Right cardiac atrium (tissue), 5 donors: ENCODE data around the gene LMAN1L. TPM values are rescaled to one million over a fixed set of nuclear protein-coding genes. Genes with fewer than 3 reads are reported as not detected.

Experiments
- ATAC-seq, 2 donors: fragments of 200-7000 bp; cut with Tn5 transposase; one replicate each; pipeline versions ENCODE4 v1.8.0 to v1.9.1; 2020; ENCODE audit warnings: moderate library complexity in 2 of 2, mild to moderate bottlenecking in 1 of 2
- DNase-seq, 3 donors: peaks; one replicate each; pipeline ENCODE4 v3.0.0-alpha.2; 2020
- H3K27ac ChIP-seq: one replicate; pipeline ENCODE4 v1.5.1; 2013; ENCODE audit warnings: mild to moderate bottlenecking, low read length, control low read depth, moderate library complexity
- H3K27me3 ChIP-seq: one replicate; pipeline ENCODE4 v1.6.1; 2013; ENCODE audit not compliant: control insufficient read depth, insufficient read depth
- H3K4me1 ChIP-seq: one replicate; pipeline ENCODE4 v1.6.1; 2013; ENCODE audit warnings: low read length; ENCODE audit not compliant: control insufficient read depth, insufficient read depth
- H3K4me3 ChIP-seq: one replicate; pipeline ENCODE4 v1.5.1; 2013; ENCODE audit warnings: low read length, control low read depth
- H3K9me3 ChIP-seq: one replicate; pipeline ENCODE4 v1.6.1; 2013; ENCODE audit warnings: low read length; ENCODE audit not compliant: control insufficient read depth
- WGBS: extraction: QIAGEN DNeasy Blood & Tissue Kit; methylation state at CpG from one replicate; pipeline ENCODE4 v1.1.7; 2013; 5-methylcytosine and 5-hydroxymethylcytosine counted together
- intact Hi-C, 4 donors: fragments of 100-400 bp; cut with DNase I; formaldehyde crosslinking; loops; one replicate each; pipeline versions ENCODE4 v1.11.0 to v1.14.0; 2022 to 2023
- polyA plus RNA-seq: library from polyadenylated mRNA; stranded (reverse); fragments of 200-250 nt; gene quantifications from one replicate; pipeline ENCODE4 v1.2.3, GENCODE V29; 2013
- total RNA-seq, 4 donors: library from RNA; stranded (reverse); fragmentation: NEBNext Ultra II Directional; extraction: Animal tissue kit (Norgen Biotek cat#: 25700); gene quantifications; one replicate each; pipeline ENCODE4 v1.2.1, GENCODE V29; 2021
- donor health status: healthy with polysubstance abuse.
- donor health status: DM: no; HTN: yes; CAD: no.
- donor health status: DM: no; HTN: no; CAD: no.
- donor health status: DM: no; HTN: yes; CAD: no; lungs with severe emphysema.
- donor health status: DM: yes; HTN: yes; CAD: no.

The LMAN1L gene
- total and polyA plus RNA-seq, 5 donors = 66.2 to 216 (median 111) TPM

DNA sequence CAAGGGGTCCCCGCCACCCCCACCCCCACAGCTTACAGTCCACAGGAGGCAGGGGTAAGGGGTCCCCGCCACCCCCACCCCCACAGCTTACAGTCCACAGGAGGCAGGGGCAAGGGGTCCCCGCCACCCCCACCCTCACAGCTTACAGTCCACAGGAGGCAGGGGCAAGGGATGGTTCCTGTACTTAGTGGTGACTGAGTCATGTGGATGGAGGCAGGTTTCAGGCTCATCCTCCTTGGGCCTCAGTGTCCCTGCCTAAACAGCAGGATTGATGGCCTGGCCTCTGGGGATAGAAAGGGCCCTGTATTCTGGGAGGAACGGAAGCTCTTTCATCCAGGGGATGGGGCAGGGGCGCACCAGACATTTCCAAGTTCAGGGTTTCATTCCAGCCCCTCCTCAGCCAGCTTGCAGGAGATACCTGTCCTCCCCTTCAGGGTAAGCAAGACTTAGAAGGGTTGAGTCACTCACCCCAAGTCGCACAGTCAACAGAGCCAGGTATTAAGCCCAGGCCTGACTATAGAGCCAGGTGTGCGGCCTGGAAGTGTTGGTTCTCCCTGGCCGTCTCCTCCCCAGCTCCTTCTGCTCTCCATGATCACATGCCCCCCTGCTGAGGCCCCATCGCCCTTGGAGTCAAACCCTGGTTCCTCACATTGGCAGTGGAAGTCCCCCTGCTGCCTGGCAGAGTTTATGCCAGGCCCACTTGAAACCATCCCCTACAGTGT, 18.2 kb upstream of the LMAN1L start:
- Histone ChIP-seq H3K4me1 (peaks cover 19% of the 10 kb centered on the region), H3K27me3 (no peaks in the 10 kb centered on the region), H3K27ac (no peak overlapping the region), H3K9me3 (no peaks in the 10 kb centered on the region), H3K4me3 (no peak overlapping the region)
- intact Hi-C loops = no loop called here
- ATAC-seq = no peak
- DNase-seq = no peak
- 86% methylated on average over 7 of the region's 9 CpGs for WGBS

DNA sequence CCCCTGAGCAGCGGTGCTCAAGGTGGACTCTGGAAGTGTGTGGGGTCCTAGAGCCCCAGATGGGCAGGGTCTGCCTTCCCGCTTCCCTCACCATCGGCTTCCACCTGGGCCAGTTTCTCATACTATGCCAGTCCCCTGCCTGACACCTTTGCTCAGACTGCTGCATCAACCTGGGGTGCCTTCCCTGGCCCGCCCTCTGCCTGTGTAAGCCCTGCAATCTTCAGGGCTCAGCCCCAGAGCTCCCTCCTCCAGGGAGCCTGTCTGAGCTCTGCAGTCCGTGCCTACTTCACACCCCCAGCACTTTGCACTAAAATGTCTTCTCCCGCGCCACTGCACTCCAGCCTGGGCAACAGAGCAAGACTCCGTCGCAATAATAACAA, 17.7 kb upstream of the LMAN1L start:
- no peaks in the 10 kb centered on the region for H3K9me3 ChIP-seq
- DNase-seq (no peak), ATAC-seq (no peak)
- no peaks in the 10 kb centered on the region for H3K27me3 ChIP-seq
- H3K27ac ChIP-seq = no peak overlapping the region
- intact Hi-C loops = no loop called here
- no peak overlapping the region for H3K4me3 ChIP-seq
- 87% methylated on average over 9 of the region's 9 CpGs for WGBS
- peaks cover 16% of the 10 kb centered on the region for H3K4me1 ChIP-seq

DNA sequence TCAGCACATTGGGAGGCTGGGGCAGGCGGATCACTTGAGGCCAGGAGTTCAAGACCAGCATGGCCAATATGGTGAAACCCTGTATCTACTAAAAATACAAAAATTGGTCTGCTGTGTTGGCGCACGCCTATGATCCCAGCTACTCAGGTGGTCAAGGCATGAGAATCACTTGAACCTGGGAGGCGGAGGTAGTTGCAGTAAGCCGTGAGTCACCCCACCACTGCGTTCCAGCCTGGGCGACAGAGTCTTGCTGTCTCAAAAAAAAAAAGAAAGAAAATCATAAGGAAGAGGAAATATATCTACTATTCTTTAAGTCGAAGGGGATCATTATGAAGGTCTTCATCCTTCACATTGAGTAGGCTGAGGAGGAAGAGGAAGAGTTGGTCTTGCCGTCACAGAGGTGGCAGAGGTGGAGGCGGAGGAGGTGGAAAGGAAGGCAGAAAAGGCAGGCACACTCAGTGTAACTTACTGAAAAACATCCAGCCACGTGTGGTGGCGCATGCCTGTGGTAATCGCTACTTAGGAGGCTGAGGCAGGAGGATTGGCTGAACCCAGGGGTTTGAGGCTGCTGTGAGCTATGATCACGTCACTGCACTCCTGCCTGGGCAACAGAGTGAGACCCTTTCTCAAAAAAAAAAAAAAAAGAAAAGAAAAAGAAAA, 16.5 kb upstream of the LMAN1L start:
- H3K9me3 ChIP-seq = no peaks in the 10 kb centered on the region
- no peak overlapping the region for H3K4me3 ChIP-seq
- no peaks in the 10 kb centered on the region for H3K27me3 ChIP-seq
- WGBS = 93% methylated on average over 14 of the region's 14 CpGs
- no peak for ATAC-seq
- peaks cover 10% of the 10 kb centered on the region for H3K4me1 ChIP-seq
- intact Hi-C loops = no loop called here
- H3K27ac ChIP-seq = no peak overlapping the region
- DNase-seq = no peak

DNA sequence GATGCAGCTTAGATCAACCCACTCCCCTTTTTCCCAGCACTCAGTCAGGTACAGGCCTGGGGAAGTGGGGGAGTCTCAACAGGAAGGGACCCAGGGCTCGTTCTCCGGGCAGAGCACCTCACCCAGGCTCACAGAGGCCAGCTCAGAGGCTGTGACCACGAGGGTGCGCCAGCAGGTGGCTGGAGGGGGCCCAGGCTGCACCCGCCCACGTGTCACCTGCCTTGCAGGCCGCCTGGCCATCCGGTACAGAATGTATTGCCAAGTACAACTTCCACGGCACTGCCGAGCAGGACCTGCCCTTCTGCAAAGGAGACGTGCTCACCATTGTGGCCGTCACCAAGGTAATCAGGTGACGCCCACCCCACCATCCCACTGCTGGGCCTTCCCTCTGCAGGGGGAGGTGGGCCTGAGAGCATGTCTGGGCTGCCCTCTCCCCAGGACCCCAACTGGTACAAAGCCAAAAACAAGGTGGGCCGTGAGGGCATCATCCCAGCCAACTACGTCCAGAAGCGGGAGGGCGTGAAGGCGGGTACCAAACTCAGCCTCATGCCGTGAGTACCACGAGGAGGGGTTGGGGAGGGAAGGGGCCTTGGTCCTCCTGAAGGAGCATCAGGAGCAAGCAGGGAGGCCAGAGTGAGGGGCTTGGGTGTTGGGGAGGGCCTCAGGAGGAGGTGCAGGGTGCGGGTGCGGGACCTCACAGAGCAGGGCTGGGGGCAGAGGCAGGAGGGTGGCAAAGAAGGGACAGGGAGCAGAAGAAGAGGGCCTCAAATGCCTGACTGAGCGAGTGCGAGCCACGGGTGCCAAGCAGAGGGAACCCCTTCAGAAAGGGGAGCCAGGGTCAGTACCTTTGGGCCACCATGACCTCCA, 14.0 kb upstream of the LMAN1L start:
- ATAC-seq (peak; percentile 21 to 47), DNase-seq (peak in 2 of 3 donors; percentile 76 to 79)
- intact Hi-C loops = no loop called here
- Histone ChIP-seq H3K9me3 (no peaks in the 10 kb centered on the region), H3K27ac (no peak overlapping the region), H3K4me1 (no peaks in the 10 kb centered on the region), H3K4me3 (no peak overlapping the region), H3K27me3 (no peaks in the 10 kb centered on the region)
- 69% methylated on average over 25 of the region's 25 CpGs for WGBS

DNA sequence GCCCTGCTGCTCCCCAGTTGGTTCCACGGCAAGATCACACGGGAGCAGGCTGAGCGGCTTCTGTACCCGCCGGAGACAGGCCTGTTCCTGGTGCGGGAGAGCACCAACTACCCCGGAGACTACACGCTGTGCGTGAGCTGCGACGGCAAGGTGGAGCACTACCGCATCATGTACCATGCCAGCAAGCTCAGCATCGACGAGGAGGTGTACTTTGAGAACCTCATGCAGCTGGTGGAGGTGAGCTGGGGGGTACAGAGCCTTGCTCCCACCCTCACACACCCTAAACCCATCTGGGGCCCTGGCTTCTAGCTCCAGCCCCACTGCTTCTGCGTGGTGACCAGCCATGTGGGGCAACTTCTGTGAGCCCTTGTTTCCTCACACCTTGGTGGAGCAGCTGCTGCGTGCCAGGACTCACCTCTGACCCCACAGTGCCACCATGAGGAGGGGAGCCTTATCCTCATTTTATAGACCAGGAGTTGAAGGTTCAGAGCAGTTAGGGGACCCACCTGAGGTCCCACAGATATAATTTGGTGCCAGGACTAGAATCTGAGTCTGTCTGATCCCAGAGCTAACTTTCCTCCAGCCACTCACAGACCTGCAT, 13.3 kb upstream of the LMAN1L start:
- Histone ChIP-seq H3K9me3 (no peaks in the 10 kb centered on the region), H3K4me1 (no peaks in the 10 kb centered on the region), H3K27ac (no peak overlapping the region), H3K27me3 (no peaks in the 10 kb centered on the region), H3K4me3 (no peak overlapping the region)
- ATAC-seq (no peak), DNase-seq (no peak)
- intact Hi-C loops = no loop called here
- WGBS = 84% methylated on average over 16 of the region's 16 CpGs

DNA sequence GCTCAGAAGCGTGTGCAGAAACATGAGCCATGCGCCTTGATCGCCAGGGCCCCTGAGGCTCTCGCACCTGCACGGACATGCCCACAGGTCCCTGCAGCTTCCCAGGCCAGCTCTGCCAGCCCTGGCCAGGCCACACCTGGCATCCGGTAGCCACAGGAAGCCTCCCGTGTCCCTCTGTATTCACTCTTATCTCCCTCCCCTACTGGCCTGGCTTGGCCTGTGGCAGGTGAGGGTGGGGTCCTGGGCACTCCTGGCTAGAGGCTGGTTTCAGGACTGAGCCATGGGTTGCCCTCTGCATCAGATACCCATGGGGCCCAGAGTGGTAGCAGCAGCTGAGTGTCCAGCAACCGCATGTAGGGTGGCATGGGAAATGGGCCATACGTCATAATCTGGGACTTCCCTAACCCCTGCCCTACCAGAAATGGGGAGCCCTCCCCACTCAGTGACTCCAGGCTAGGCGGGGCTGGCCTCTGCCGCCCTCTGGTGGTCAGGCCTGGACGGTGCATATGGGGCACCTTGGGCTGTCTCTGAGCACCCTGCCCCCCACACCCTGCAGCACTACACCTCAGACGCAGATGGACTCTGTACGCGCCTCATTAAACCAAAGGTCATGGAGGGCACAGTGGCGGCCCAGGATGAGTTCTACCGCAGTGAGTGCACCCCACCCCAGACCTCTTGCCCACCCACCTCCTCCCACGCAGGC, 12.6 kb upstream of the LMAN1L start:
- Histone ChIP-seq H3K27me3 (no peaks in the 10 kb centered on the region), H3K4me3 (no peak overlapping the region), H3K27ac (no peak overlapping the region), H3K9me3 (no peaks in the 10 kb centered on the region), H3K4me1 (no peaks in the 10 kb centered on the region)
- intact Hi-C loops = no loop called here
- WGBS = 54% methylated on average over 18 of the region's 18 CpGs
- peak; percentile 66 to 92 (median 89) for DNase-seq
- peak; percentile 84 to 85 for ATAC-seq

DNA sequence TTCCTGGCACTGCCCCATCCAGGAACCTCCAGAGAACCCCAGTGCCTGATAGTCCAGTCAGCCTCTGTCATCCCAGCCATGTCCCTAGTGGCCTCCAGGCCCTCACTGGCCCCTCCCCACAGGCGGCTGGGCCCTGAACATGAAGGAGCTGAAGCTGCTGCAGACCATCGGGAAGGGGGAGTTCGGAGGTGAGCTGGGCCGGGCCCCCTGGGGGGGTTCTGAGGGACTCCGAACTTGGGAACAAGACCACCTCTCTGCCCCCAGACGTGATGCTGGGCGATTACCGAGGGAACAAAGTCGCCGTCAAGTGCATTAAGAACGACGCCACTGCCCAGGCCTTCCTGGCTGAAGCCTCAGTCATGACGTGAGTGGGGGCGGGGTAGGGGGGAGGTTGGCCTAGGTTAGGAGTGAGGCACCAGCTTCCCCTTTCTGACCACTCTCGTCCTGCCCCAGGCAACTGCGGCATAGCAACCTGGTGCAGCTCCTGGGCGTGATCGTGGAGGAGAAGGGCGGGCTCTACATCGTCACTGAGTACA, 12.0 kb upstream of the LMAN1L start:
- ATAC-seq (peak; percentile 1 to 6), DNase-seq (peak in 2 of 3 donors; percentile 61 to 63)
- Histone ChIP-seq H3K9me3 (no peaks in the 10 kb centered on the region), H3K4me3 (no peak overlapping the region), H3K4me1 (no peaks in the 10 kb centered on the region), H3K27ac (no peak overlapping the region), H3K27me3 (no peaks in the 10 kb centered on the region)
- 83% methylated on average over 20 of the region's 20 CpGs for WGBS
- intact Hi-C loops = no loop called here

DNA sequence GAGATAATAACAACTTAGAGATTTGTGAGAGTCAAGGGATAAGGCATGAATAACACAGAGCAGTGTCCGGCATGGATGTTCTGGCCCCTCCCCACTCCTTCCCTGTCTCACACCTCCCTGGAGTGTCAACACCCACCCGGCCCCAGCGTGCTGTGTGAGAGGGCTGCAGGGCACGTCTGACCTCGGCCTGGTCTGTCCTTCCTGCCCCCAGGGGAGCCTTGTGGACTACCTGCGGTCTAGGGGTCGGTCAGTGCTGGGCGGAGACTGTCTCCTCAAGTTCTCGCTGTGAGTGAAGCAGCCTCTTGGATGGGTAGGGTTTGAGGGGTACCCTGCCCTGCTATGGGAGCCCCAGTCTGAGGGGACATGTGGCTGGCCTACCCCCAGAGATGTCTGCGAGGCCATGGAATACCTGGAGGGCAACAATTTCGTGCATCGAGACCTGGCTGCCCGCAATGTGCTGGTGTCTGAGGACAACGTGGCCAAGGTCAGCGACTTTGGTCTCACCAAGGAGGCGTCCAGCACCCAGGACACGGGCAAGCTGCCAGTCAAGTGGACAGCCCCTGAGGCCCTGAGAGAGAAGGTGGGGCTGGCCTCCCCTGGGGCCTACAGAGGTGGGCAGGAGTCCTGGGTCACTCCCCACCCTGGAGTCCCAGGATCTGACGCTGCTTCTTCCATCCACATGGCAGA, 11.2 kb upstream of the LMAN1L start:
- no peak for ATAC-seq
- H3K27ac ChIP-seq = no peak overlapping the region
- no peaks in the 10 kb centered on the region for H3K27me3 ChIP-seq
- WGBS = 78% methylated on average over 18 of the region's 18 CpGs
- peak in 1 of 3 donors; percentile 67 for DNase-seq
- no peaks in the 10 kb centered on the region for H3K4me1 ChIP-seq
- no peaks in the 10 kb centered on the region for H3K9me3 ChIP-seq
- no peak overlapping the region for H3K4me3 ChIP-seq
- intact Hi-C loops = no loop called here

DNA sequence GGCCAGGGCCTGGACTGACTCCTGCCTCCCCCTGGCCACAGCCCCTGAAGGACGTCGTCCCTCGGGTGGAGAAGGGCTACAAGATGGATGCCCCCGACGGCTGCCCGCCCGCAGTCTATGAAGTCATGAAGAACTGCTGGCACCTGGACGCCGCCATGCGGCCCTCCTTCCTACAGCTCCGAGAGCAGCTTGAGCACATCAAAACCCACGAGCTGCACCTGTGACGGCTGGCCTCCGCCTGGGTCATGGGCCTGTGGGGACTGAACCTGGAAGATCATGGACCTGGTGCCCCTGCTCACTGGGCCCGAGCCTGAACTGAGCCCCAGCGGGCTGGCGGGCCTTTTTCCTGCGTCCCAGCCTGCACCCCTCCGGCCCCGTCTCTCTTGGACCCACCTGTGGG, 10.3 kb upstream of the LMAN1L start:
- no peaks in the 10 kb centered on the region for H3K9me3 ChIP-seq
- WGBS = 92% methylated on average over 20 of the region's 20 CpGs
- no peak for ATAC-seq
- H3K4me3 ChIP-seq = no peak overlapping the region
- DNase-seq = peak in 1 of 3 donors; percentile 58
- no peaks in the 10 kb centered on the region for H3K27me3 ChIP-seq
- no peak overlapping the region for H3K27ac ChIP-seq
- intact Hi-C loops = no loop called here
- no peaks in the 10 kb centered on the region for H3K4me1 ChIP-seq
